Fibroblast of the conjunctiva (primary cell): ENCODE data around the gene SMARCA4.
"Not testable (repeated sequence)": the region's sequence is repeated elsewhere in the genome, so short reads cannot be mapped to it uniquely, and the experiment has no call there.

Source experiments
- DNase-seq: peaks from one replicate; pipeline ENCODE4 v3.0.0-alpha.2; 2010; ENCODE audit warnings: low read depth

The SMARCA4 gene

DNA sequence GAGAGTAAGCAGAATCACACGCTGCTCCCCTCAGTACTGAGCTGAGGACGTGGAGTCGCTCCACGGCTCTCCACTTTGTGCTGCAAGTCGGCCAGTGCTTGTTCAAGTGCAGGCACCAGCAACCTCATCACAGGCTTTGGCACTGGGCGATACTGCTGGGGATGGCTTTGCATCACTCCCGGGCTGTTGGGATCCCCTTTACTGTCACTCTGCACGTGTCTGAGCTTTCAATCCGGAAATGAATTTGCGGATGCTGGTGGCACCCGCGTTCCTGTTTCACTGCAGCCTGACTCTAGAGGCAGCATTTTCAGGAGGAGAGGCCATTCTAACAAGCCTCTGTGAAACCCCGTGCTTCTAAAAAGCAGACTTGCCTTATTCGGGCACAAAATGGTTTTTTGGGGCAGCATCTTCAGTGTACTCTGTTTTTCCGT lies 19.1 kb downstream of the SMARCA4 start:
- DNase-seq: no peak

DNA sequence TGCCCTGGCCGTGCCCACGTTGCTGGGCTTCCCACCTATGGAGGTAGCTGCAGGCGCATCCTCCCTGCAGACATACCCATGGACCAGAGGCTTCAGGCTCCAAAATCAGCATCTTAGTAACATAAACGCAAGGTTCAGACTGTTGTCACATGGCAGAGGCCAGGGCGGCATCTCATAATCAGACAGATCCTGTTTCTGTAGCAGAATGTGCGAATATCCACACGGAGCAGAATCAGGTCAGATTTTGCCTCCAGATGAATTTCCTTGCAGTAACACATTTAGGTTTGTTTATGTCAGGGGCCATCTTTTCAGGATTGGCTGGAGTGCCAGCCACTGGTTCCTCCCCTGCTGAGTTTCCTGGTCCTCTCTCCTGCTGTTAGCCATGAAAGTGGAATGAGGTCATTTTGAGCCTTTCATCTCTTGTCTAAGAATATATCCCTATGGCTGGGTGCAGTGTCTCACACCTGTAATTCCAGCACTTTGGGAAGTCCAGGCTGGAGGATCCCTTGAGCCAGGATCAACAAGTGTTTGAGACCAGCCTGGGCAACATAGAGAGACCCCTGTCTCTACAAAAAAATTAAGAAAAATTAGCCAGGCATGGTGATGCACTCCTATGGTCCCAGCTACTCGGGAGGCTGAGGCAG lies 20.5 kb downstream of the SMARCA4 start:
- DNase-seq: no peak

DNA sequence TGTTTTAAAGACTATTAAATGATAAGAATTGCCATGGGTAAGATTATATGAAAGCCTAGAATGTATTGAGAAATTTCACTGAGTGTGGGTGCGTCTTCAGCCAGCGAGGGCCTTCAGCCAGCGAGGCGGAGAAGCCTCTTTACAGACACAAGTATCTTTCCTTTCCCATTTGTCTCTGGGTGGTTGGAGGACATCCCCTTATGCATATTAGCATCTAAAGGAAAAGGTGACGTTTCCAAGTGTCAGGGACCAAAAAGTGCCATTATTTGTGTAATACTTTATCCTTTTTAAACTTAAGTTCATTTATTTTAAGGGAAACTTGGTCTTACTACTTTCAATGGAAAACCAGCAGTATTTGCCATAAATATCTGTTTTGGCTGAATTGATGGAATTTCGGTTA lies 22.2 kb downstream of the SMARCA4 start:
- no peak for DNase-seq

DNA sequence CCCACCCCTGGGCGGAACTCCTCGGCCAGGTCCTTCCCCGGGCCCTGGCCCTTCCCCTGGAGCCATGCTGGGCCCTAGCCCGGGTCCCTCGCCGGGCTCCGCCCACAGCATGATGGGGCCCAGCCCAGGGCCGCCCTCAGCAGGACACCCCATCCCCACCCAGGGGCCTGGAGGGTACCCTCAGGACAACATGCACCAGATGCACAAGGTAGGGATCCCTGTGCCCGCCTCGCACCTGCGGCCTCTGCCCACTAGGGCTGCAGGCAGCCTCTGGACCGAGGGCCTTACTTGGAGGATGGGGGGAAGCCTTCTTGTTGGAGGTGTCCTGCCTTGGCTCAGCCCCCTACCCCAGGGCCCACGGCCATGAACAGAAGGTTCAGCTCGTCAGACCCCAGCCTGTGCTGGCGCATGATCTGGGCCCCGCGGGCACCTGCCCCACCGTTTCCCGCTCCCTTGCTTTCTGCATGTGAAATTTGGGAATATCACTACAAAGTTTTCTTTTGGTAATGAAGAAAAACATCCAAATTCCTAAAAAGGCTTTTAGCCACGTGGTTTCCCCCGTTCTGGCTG lies 23.4 kb downstream of the SMARCA4 start:
- DNase-seq: no peak

DNA sequence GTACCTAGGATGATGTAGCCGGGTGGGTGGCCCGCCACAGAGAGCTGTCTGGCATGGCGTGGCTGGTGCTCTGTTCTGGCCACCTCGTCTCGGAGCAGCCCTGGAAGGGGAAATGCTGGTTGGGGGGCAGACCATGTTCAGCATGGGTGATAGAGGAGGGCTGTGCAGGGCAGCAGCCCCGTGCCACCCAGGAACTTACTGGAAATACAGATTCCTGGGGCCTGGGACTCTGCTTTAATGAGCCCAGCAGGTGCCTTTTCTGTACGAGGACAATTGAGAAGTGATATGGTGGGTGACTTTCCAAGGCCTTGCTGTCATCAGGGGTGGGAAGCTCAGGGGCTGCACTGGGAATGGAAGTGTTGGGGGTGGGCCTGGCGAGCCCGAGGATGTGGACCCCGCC lies 24.7 kb downstream of the SMARCA4 start:
- DNase-seq: no peak

DNA sequence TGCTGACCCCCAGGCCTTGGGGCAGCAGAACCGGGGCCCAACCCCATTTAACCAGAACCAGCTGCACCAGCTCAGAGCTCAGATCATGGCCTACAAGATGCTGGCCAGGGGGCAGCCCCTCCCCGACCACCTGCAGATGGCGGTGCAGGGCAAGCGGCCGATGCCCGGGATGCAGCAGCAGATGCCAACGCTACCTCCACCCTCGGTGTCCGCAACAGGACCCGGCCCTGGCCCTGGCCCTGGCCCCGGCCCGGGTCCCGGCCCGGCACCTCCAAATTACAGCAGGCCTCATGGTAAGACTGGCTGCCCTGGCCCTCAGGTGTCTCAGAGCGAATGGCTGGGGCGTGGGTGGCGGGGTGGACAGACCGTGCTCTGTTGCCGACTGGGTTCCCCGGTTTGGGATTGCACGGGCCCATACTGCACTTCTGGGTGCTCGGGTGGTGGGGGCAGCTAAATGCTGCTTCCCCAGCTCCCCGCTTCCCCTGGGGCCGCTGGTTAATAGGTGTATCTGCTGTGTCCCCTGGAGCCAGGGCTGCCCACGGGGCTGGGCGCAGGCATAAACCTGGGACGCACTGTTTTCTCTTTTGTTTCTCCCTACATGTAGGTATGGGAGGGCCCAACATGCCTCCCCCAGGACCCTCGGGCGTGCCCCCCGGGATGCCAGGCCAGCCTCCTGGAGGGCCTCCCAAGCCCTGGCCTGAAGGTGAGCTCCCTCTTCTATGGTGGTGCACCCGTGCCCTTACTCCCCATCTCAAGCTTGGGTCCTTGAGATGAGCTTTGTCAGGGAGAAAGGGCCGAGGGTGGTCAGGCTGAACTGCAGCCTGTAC lies 25.7 kb downstream of the SMARCA4 start:
- no peak for DNase-seq

DNA sequence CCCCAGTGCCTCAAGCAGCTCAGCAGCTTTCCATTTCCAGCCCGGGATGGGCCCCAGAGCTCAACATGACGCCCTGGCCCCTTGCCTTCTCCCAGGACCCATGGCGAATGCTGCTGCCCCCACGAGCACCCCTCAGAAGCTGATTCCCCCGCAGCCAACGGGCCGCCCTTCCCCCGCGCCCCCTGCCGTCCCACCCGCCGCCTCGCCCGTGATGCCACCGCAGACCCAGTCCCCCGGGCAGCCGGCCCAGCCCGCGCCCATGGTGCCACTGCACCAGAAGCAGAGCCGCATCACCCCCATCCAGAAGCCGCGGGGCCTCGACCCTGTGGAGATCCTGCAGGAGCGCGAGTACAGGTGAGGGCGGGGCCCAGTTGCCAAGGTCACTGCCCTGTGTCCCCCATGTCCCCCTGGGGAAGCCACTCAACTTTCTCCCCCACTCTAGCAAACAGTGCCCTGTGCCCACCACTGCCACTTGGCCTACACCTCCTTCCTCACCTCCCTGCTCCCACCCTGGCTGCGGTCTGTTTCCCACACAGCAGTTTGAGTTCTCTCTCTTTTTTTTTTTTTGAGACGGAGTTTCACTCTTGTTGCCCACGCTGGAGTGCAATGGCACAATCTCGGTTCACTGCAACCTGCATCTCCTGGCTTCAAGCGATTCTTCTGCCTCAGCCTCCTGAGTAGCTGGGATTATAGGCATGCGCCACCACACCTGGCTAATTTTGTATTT lies 26.9 kb downstream of the SMARCA4 start:
- DNase-seq: no peak

DNA sequence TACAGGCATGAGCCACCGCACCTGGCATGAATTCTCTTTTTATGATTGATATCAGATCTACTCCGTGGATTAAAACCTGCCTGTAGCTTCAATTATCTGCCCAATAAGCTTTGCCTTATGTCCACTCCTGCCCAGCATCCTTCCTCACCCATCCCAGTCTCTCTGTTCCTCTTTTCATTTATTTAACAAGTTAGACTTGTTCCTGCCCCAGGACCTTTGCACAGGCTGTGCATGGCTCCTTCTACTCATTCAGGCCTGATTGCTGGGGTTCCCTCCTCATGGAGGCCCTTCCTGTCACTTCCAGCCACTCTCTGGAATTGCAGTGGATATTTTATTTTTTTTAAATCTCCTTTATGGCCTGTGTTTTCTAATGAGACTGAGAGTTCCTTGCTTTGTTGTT lies 27.6 kb downstream of the SMARCA4 start:
- no peak for DNase-seq

DNA sequence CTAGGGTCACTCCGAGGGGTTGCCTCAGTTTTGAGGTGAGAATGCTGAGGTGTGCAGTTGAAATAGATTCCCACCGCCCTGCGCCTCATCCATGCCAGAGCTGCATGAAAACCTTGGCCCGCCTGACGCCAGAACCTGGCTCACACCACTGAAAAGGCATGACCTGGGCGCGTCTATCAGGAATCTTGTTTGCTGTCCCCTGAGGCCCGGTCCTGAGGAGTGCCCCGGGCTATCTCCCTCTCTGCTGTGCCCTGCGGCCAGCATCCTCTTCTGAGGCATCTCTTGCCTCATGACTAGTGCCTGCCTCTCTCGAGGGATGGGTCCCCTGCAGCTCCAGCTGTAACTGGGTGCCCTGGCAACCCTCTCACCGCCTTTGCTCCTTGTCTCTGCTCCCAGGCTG lies 28.1 kb downstream of the SMARCA4 start:
- DNase-seq: no peak

DNA sequence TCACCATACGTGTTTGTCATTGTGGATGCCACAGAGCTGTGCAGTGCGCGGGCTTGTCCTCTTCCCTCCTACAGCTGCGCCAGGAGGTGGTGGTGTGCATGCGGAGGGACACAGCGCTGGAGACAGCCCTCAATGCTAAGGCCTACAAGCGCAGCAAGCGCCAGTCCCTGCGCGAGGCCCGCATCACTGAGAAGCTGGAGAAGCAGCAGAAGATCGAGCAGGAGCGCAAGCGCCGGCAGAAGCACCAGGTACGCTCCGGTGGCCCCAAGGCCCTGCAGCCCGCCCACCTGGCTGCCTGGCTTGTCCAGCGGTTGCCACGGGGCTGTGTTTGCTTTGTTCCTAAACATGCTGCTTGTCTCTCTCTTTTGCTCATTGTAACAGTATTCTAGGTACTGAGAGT lies 30.2 kb downstream of the SMARCA4 start:
- no peak for DNase-seq

DNA sequence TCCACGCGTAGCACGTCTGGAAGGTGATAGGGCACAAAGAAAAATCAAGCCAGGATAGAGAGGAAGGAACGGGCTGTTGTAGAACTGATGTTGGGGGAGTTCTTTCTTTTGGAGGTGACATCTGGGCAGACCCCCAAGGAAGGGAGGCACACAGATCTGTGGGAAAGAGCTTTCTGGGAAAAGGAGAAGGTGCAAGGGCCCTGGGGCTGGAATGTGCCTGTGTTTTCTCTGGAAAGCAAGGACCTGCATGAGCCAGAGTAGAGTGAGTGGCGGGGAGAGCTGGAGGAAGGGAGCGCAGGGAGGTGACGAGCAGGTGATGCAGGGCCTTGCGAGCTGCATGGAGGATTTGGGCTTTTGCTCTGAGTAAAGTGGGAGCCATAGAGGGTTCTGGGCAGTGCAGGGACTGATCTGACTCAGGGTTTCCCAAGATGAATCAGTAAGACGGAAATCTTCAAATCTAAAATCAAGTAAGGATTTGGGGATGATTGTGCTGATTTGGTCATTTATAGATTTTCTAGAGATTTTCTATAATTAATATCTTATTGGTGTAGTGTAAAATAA lies 30.8 kb downstream of the SMARCA4 start:
- no peak for DNase-seq

DNA sequence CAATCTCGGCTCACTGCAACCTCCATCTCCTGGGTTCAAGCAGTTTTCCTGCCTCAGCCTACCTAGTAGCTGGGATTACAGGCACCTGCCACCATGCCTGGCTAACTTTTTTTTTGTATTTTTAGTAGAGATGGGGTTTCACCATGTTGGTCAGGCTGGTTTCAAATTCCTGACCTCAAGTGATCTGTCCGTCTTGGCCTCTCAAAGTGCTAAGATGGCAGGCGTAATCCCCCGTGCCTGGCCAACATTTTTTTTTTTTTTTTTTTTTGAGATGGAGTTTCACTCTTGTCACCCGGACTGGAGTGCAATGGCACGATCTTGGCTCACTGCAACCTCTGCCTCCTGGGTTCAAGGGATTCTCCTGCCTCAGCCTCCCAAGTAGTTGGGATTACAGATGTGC lies 31.3 kb downstream of the SMARCA4 start:
- DNase-seq: not testable (repeated sequence)

DNA sequence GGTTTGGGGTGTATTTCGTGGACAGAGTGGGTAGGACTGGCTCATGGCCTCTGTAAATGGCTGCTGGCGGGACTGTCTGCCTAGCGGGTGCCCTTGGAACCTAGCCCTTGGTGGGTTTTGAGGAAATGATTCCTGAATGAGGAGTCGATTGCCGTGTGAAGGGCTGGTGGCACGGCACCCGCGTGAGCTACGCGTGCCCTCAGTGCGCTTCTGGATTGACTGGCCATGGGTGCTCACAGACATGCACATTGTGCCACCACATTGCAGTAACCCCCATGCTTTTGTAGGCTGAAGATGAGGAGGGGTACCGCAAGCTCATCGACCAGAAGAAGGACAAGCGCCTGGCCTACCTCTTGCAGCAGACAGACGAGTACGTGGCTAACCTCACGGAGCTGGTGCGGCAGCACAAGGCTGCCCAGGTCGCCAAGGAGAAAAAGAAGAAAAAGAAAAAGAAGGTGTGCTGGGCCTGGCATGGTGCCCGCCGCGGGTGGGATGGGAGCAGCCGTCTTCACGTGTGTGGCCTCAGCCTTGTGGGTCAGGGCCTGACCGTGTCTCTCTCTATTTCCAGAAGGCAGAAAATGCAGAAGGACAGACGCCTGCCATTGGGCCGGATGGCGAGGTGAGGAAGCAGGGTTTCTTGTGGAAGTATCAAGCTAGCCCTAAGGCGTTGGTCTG lies 35.2 kb downstream of the SMARCA4 start:
- DNase-seq: no peak

DNA sequence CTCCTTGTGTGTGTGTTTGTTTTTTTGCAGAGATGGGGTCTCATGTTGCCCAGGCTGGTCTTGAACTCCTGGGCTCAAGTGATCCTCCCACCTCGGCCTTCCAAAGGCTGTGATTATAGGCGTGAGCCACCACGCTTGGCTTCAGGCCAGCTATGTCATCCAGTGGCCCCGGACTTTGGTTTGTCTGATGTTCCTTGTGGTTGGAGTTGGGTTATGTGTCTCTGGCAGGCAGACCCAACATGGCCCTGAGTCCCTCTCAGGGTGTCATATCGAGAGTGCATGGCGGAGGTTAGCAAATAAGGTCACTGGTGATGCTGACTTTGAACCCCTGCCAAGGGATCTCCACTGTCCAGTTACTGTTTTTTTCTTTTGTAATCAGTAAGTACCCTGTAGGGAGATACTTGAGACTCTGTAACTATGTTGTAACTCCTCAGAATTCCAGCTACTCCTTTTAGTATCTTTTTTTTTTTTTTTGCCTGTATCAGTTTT lies 37.3 kb downstream of the SMARCA4 start:
- DNase-seq: peak; percentile 38

DNA sequence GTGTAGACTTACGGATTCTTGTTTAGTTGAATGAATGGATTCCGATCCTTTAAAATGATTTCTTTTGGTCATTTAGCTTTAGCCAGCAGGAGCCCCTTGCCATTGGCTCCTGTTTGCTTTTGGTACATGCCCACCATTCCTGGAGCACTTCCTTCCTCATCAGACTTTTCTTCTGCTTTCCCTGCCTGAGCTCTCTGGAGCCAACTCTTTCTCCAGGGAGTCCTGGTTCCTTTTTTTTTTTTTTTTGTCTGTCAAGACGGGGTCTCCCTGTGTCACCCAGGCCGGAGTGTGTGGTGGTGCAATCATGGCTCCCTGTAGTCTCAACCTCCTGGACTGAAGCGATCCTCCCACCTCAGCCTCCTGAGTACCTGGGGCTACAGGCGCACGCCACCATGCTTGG lies 37.8 kb downstream of the SMARCA4 start:
- no peak for DNase-seq

DNA sequence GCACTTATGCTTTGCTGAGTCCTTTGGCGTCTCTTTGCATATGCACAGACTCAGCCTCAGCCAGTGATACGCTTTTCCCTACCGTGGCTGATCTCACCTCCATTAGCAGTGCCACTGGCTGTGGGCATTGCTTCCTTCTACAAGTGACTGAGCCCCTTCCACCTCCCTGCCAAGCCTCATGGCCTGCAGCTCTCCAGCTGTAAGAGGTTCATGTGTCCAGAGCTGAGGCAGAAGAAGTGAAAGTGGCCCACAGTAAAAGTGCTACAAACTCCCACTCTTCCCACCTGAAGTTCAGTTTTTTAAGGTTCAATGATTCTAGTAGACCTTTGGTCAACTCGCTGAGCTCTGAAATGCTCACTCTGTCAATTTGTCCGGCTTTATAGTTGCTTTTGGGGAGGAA lies 44.7 kb downstream of the SMARCA4 start:
- DNase-seq: no peak

DNA sequence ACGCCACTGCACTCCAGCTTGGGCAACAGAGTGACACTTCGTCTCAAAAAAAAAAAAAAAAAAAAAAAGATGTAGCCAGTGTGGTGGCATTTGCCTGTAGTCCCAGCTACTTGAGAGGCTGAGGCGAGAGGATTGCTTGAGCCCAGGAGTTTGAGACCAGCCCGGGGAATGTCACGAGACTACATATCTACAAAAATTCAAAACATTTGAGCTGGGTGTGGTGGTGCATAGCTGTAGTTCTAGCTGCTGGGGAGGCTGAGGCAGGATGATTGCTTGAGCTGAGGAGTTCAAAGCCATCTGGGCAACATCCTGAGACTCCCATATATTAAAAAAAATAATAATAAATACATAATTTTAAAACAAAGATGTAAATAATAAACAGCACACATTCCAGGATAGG lies 46.6 kb downstream of the SMARCA4 start:
- no peak for DNase-seq

DNA sequence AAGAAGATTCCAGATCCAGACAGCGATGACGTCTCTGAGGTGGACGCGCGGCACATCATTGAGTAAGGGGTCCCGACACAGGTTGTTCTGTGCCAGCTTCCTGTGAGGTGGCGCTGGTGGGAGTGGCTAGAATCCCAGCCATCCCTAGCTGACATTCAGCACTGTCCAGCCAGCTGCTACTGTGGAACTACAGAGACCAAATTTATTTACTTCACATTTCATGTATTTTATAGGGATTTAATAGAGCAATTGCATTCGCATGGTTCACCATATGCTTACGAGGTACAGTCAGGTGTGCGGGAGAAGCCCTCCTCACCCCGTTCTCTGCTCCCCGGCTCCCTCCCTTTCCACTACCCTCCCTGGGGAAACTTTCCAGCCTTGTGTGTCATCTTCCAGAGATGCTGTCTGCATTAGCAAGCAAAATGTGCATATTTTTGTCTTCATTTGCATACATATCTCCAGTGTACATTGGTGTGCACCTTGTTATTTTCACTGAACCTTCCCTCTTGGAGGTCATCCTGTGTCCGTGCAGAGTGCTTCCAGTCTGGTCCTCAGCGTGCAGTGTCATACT lies 47.2 kb downstream of the SMARCA4 start:
- DNase-seq: no peak

DNA sequence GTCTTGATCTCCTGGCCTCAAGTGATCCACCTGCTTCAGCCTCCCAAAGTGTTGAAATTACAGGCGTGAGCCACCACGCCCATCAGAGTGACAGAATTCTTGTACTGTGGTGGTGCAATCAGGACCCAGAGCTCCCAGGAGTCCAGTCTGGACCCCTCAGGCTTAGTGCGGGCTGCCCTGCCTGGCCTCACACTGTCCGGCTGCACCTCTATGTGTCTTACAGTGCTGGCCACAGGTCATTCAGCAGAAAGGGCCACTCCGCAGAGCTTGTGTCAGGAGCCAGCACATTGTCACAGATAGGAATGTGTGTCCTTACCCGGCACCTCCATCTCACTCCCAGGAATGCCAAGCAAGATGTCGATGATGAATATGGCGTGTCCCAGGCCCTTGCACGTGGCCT lies 49.2 kb downstream of the SMARCA4 start:
- no peak for DNase-seq

DNA sequence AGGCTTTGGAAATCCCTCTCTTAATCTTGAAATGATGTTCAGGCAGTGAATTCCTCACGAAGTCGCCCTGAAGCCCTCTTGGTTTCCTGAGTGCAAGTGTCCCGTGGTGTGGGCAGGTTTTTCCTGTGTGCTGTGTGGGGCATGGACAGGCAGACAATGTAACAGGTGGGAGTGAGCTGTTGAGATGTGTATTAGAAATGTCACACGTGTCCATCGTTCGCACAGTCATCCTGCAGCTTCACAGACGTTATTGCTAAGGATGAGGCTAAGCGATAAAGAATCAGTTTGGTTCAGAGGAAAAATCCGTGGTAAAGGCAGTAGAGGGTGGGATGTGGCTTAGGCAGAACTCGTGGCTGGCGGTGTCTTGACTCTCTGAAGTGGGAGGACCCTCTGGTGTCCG lies 51.7 kb downstream of the SMARCA4 start:
- DNase-seq: no peak

DNA sequence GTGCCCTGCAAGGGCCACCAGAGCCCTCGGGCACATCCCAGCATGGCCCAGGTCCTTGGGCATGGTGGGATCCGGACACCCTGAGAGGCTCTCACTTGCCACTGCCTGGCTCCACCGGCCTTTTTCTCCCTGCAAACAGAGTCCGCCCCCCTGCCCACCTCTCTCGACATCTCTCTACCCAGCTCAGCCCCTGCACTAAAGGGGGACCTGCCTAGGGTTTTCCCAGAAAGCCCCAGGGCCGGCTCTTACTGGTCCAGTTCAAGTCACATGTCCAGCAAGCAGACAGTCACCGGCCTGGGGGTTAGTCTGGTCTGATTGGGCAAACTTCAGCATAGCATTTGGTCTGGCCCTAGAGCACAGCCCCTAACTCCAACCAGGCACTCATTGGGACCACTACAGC lies 52.9 kb downstream of the SMARCA4 start:
- DNase-seq: no peak
